ENCODE data around the gene EEA1. TPM values are rescaled to one million over a fixed set of nuclear protein-coding genes. Genes with fewer than 3 reads are reported as not detected.
"Not testable (repeated sequence)": the region's sequence is repeated elsewhere in the genome, so short reads cannot be mapped to it uniquely, and the experiment has no call there.

The EEA1 gene
- 45.3 TPM for total RNA-seq

- DNase-seq (ENCODE audit: low spot score) (peak; percentile 98), ATAC-seq (peak; percentile 96)
- intact Hi-C loops (cut with DNase I) = no loop called here
Observed at GRCh38 chr12:92928962-92929915, at the start of gene EEA1. TSS of gene EEA1 (minus strand) at chr12:92929295. CDS start at chr12:92929066, 229 bp downstream.

DNA sequence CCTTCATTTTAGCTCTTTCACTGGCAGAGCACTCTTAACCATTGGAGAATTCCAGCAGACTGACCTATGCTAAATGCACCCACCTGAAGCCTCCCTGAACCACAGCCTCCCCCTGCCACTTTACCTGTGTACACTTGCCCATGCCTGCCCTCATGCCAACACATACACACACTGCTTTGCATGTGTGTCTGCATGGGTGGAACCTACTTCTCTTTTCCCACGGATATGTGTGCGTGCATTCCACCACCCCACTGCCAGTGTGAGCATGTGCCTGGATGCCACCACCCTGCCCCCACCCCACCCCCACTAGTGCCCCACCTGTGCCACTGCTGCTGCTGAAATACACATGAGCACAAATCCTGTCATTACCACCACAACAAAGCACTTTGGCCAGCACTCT, 49.5 kb upstream of the EEA1 start:
- DNase-seq (ENCODE audit: low spot score) (no peak), ATAC-seq (no peak)
- intact Hi-C loops (cut with DNase I) = no loop called here

DNA sequence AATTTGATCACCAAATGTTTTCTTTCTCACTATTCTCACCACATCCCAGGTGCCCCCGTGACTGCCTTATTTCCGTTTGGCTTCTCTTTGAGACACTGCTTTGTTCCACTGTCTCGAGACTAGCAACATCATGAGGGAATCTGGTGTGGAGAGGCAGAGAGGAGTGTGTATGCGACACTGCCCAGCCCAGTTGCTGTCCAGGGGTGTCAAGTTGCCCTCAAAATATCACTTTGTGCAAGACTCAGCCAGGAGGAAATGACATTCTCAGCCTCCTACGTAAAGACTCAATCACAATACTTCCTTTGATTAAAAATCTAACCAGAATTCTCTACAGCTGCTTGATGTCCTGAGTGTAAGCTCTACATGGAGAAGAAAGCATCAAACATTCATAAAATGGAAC, 48.2 kb upstream of the EEA1 start:
- DNase-seq (ENCODE audit: low spot score) = no peak
- intact Hi-C loops (cut with DNase I) = no loop called here
- ATAC-seq = no peak

DNA sequence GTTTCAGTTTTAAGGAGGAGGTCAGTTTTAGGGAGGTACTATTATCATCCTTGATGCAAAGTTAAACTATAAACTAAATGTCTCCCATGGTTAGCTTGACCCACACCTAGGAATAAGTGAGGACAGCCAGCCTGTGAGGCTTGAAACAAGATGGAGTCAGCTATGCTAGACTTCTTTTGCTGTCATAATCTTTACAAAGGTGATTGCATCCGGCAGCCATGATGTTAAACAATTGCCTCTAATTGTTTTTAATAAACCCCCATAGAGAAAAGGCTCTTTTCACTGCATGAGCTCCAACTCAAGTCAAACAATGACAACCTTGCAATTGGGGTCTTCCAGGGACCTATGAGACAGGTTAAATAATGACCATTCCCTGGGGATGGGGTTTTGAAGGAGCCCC, 45.7 kb upstream of the EEA1 start:
- no peak for DNase-seq (ENCODE audit: low spot score)
- intact Hi-C loops (cut with DNase I) = no loop called here
- no peak for ATAC-seq

DNA sequence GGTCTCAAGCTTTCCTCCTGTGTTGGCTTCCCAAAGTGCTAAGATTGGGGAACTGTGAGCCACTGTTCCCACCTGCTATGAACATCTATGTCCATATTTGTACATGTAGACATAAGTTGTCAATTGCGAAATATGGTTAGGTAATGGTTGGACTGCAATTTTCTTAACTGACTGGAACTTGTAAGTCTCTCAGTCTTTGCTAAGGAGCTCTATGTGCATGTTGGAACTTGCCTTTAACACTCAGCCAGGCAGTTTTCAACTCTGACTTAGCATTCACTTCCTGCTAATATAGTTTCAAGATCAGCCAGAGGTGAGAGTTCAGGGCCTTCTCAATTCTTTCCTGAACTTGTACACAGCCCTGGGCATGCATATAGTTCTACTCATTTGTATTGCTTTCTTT, 44.5 kb upstream of the EEA1 start:
- peak; percentile 19 for ATAC-seq
- intact Hi-C loops (cut with DNase I) = no loop called here

DNA sequence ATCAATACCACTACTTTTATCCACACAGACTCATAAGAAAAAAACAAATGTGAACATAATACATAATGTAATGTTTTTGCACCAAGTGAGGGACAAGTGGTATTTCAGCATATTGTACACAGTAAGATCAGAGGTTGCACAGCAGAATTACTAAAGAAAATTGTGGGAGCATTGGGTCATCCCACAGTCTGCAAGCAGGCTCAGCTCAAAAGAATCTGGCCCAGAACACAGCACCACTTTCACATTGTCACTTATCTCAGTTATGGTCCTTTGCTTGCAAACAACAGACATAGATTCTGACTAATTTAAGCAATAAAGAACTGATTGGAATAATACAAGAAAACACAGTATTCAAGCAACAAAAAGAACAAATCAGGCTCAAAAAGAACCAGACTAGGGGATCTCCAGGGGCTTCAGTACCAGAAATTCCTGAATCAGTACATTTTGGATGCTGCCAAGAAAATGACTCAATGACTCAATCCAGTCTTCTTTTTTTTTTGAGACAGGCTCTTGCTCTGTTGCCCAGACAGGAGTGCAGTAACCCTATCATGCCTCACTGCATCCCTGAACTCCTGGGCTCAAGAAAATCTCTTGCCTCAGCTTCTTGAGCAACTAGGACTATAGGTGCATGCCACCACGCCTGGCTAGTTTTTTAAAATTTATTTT, 42.9 kb upstream of the EEA1 start:
- DNase-seq (ENCODE audit: low spot score) (no peak), ATAC-seq (peak; percentile 76)
- intact Hi-C loops (cut with DNase I) = no loop called here

More for the DNA sequence above, 44.5 kb upstream of the EEA1 start:
- DNase-seq (ENCODE audit: low spot score) = no peak

- intact Hi-C loops (cut with DNase I) = no loop called here
- no peak for ATAC-seq
- no peak for DNase-seq (ENCODE audit: low spot score)
Observed at GRCh38 chr12:92968176-92968813, 39.2 kb upstream of the EEA1 start.

DNA sequence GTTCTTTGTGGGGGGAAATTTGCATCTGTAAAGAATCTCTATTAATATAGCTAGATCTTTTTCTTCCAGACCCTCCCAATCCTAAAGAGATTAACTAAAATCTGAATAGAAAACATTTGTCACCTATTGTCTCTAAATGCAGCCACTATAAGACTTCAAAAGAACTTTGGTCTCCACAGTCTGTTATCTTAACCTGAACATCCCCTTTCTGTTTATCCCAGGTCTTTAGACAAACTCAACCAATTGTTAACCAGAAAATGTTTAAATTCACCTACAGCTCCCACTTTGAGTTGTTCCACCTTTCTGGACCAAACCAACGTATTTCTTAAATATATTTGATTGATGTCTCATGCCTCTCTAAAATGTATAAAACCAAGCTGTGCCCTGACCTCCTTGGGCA, 35.3 kb upstream of the EEA1 start:
- ATAC-seq; DNase-seq (ENCODE audit: low spot score); intact Hi-C loops (cut with DNase I): not testable (repeated sequence)

DNA sequence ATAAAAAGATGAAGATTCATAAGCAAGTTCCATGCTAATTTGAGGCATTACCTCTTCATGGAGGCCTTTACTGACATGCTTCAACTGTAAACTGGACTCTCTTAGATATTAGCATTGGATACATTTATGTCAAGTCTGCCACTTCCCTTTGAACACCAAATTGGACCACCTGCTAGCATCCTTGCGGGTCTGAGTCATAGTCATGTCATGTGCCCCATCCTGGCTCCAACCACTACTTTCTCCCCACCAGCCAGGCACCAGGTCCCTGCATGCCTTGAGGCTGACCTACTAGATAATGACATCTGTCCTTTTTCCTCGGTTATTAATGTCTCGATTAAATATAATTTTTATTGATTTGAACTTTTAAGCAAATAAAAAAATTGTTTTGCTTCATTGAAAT, 32.9 kb upstream of the EEA1 start:
- DNase-seq (ENCODE audit: low spot score) (no peak), ATAC-seq (no peak)
- intact Hi-C loops (cut with DNase I) = no loop called here

GRCh38 chr12:92955997-92956663, 27.0 kb upstream of the EEA1 start:
- intact Hi-C loops (cut with DNase I) = no loop called here
- DNase-seq (ENCODE audit: low spot score) (no peak), ATAC-seq (no peak)

DNA sequence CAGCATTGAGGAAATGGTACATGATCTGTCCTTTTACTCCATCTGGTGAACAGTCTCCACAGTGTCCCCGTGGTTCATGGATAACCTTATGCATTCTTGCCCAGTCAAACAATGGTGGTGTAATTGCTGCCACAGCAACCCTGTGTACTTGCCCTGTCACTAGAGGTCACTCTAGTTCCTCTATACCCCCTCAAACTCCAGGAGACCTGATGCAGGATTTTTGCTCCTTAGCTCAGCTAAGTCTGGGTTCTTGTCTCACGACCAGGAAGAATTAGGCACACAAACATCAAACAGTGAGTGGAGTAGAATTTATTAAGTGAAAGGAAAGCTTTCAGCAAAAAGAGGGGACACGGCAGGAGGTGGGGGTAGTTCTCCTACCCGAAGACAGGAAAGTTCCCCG, 24.7 kb upstream of the EEA1 start:
- no peak for DNase-seq (ENCODE audit: low spot score)
- no peak for ATAC-seq
- intact Hi-C loops (cut with DNase I) = no loop called here

DNA sequence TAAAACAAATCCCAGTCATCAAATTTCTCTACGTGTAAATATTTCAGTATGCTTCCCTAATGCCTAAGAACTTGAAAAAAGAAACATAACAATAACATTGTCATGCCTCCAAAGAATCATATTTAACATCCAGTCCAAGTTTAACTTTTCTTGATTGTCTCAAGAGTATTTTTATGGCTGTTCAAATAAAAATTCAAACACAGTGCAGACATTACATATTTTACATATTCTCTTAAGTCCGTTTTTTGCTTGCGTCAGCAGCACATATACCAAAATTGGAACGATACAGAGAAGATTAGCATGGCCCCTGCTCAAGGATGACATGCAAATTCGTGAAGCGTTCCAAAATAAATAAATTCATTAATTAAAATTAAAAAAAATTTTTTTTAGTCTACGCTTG, 23.3 kb upstream of the EEA1 start:
- intact Hi-C loops (cut with DNase I) = no loop called here
- no peak for ATAC-seq

GRCh38 chr12:92951006-92951405, 21.9 kb upstream of the EEA1 start:
- no peak for DNase-seq (ENCODE audit: low spot score)
- ATAC-seq = no peak
- intact Hi-C loops (cut with DNase I) = no loop called here

More for the DNA sequence above, 23.3 kb upstream of the EEA1 start:
- no peak for DNase-seq (ENCODE audit: low spot score)

DNA sequence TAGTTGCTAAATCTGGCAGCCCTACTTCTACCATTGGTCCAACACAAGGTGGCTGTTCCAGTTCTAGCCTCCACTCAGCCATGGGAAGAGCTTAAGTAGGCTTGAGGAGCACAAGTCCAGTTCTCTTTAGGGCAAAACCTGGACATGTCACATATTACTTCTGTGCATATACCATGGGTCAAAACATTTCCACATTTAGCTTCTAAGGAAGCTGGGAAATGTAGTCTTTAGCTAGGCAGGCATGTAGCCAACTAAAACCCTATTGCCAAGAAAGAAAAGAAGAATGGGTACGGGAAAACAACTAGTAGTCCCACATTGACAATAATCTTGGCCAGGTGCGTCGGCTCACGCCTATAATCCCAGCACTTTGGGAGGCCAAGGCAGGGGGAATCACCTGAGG, 20.9 kb upstream of the EEA1 start:
- DNase-seq (ENCODE audit: low spot score) (no peak), ATAC-seq (no peak)
- intact Hi-C loops (cut with DNase I) = no loop called here

DNA sequence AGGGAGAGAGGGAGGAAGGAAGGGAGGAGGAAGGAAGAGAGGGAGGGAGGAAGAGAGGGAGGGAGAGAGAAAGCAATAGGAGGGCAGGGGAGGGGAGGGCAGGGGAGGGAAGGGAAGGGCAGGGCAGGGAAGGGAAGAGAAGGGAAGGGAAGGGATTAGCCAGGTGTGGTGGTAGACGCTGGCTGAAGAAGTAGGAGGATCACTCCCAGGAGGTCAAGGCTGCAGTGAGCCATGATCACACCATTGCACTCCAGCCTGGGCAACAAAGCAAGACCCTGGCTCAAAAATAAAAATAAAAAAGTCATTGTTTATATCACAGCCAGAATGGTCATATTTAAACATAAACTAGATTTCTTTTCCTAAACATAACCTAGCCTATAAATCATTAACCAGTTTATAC, 20.4 kb upstream of the EEA1 start:
- intact Hi-C loops (cut with DNase I) = no loop called here
- DNase-seq (ENCODE audit: low spot score) = no peak
- no peak for ATAC-seq

- no peak for ATAC-seq
- DNase-seq (ENCODE audit: low spot score) = no peak
- intact Hi-C loops (cut with DNase I) = no loop called here
Observed at GRCh38 chr12:92947589-92948215, 18.6 kb upstream of the EEA1 start.

- DNase-seq (ENCODE audit: low spot score) = no peak
- intact Hi-C loops (cut with DNase I) = no loop called here
- ATAC-seq = no peak
Observed at GRCh38 chr12:92945659-92946220, 16.6 kb upstream of the EEA1 start.

GRCh38 chr12:92943482-92944250, 14.6 kb upstream of the EEA1 start:
- no peak for ATAC-seq
- DNase-seq (ENCODE audit: low spot score) = no peak
- intact Hi-C loops (cut with DNase I) = no loop called here
